ENCODE results near the gene ESM1.
"Not testable (repeated sequence)": the region's sequence is repeated elsewhere in the genome, so short reads cannot be mapped to it uniquely, and the experiment has no call there.

Gene ESM1

DNA sequence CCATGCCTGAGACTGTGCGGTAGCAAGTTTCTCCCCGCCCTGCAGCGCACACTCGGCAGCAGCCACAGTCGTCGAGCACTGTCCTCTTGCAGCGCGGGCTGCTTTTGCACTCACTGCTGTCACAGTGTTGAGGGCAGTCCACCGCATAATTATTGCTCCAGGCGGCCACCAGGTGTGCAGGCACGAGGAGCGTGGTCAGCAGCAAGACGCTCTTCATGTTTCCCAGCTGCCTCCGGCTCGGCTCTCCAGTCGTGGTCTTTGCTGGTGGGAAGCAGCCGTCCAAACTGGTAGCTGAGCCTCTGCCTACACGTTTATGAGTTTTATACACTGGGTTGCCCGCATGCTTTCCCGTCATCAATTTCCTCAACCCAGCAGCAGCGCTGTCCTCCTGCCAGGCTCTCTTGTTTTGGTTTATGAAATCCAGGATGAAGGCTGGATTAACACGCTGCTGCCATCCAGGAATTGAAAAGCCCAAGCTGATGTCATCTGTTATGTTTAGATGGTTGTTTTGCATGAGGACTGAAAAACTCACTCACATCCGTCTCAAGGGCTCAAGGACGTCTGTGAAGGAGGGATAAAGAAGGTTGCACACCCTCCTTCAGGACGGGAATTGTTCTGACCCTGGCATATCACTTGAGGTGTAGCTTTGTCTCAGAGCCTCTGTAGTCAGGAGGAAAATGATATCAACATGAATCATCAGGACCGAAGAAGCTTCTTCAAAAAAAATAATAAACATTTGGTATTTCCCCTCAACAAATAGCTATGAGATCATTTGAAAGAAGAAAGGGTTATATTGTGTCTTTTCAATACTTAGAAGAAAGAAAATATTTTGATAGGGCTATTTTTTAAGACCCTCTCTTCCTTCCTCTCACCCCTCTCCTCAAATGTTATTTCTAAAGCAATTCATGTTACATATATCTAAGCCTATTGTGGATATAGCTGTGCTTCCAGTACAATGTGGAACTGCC, at the start of gene ESM1:
Gene ESM1, minus strand, starts transcription at position 293 of the 968 bp plus-strand sequence. Its CDS starts 76 bp downstream, at position 217.
- DNase-seq = peak; percentile 85

- DNase-seq = no peak
Observed at GRCh38 chr5:55033568-55033967, 48.2 kb upstream of the ESM1 start.

GRCh38 chr5:55031492-55031891, 46.1 kb upstream of the ESM1 start:
- DNase-seq = no peak

- no peak for DNase-seq
Observed at GRCh38 chr5:55030676-55031369, 45.4 kb upstream of the ESM1 start.

GRCh38 chr5:55030220-55030619, 44.8 kb upstream of the ESM1 start:
- no peak for DNase-seq

DNA sequence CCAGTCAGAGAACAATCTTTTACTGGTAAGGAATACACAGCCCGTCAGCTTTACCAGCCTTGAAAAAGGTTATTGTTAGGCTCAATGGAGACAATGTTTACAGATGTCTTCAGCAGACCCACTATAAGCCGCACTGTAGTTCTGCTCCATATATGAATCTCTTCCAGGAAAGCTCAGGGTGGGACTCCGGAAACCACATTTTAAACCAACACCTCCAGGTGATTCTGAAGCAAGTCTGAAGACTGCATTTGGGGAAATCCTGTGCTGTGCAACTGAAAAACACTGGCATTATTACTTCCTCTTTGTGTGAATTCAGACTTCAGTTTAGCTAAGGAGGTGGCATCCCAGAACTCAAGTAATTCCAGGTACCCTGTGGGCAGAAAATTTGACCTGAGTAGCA, 42.2 kb upstream of the ESM1 start:
- DNase-seq = no peak

DNA sequence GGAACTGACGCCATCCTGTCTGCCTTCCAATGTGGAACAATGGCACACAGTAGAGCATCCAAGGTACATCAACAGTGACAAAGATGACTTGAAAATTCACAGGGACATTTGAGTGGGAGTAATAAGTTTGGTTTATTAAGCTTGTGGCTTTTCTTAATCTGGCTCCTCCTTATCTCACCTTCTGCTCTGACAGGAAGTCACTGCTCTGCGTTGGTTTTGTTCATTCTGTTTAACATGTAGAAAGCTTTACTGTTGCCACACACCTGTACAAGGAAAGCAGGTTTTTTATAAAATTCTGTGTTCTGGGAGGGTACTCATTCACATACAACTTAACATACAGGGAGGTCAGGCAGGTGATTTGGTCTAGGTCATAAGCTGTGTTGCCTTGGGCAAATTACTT, 37.1 kb upstream of the ESM1 start:
- DNase-seq = no peak

DNA sequence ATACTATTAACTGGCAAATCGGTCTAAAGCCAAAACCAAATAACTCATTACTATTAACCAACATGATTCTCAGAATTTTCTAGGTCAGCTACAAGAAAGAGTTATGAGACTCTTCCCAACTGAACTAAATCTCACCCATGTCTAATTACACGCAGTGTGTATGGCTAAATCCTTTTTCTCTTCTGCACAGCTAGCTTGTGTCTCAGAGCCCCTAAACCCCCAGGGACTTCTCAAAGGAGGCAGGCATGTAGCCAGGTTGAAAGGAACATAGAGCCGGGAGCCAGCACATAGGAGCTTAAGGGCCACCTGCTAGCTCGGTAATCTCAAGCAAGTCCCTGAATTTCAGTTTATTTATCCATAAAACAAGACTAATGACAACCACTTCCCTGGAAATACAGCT, 36.4 kb upstream of the ESM1 start:
- DNase-seq = no peak

- no peak for DNase-seq
Observed at GRCh38 chr5:55021410-55021809, 36.0 kb upstream of the ESM1 start.

DNA sequence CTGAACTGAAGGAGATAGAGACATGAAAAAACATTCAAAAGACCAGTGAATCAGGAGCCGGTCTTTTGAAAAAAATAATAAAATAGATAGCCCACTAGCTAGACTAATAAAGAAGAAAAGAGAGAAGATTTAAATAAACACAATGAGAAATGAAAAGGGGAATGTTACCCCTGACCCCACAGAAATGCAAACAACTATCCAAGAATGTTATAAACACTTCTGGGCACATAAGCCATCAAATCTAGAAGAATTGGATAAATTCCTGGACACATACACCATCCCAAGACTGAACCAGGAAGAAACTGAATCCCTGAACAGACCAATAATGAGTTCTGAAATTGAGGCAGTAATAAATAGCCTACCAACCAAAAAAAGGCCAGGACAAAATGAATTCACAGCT, 24.8 kb upstream of the ESM1 start:
- not testable (repeated sequence) for DNase-seq

DNA sequence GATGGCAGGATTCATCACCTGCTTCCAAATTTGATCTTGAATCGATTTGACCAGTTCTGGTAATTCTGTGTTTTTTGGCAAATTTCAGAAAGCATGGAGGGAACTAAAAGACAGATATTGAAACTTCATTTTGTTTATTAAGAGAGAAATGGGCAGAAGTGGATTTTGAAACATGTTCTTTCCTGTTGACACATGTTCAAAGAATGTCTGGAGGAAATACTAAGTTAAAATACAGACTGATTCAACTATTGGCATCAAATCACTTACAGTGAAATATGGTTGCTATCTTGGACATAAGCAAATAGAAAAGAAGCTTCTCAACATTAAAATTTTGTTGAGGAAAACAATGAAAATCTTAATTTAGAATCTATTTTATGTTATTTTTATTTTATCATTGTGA, 19.3 kb upstream of the ESM1 start:
- no peak for DNase-seq

DNA sequence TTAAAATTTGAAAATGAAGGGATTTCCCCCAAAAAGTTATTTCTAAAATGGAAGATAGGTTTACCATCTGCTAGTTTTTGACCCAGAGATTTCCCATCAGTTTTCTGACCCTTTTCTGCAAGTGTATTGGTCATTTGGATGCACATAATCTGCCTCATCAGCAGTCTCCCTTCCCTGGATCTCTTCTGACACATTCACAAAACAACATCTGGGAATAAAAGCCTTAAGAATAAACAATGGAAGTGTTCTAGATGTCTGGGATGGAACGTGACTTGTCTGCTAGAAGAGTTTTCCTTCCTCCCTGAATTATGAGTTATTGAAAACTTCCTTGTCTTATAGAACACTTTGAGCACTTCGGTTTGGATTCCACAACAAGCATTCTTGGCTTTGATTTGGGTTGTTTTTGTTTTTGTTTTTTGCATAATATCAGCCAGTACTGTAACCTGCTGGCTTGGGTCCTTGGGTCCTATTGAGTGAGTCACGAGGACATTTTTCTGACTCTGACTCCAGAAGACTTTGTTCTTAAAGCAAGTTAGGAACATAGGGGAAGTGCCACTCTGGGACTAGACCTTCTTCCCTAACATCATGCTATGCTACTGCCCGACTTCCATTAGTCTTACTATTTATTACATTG, 18.2 kb upstream of the ESM1 start:
- no peak for DNase-seq

DNA sequence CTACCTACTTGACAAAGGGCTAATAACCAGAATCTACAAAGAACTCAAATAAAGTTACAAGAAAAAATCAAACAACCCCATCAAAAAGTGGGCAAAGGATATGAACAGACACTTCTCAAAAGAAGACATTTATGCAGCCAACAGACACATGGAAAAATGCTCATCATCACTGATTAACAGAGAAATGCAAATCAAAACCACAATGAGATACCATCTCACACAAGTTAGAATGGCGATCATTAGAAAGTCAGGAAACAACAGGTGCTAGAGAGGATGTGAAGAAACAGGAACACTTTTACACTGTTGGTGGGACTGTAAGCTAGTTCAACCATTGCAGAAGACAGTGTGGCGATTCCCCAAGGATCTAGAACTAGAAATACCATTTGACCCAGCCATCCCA, 16.8 kb upstream of the ESM1 start:
- DNase-seq = not testable (repeated sequence)

DNA sequence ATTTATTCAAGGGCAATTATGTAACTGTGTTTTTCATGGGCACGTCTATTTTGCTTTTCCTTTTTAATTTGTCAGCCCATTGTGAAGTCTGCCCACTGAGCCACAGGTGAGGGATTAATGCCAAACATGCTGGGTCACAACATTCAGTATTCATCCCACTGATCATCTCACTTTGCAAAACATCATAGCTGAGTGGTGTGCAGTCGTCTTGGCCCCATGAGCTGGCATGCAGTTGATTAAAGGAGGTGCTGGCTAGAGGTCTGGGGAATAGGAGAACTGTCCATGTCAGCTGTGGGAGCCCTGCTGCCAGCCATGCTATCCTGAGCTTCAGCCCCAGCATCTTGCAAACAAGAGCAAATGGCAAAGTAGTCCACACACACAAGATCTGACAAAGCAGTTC, 11.7 kb upstream of the ESM1 start:
- no peak for DNase-seq

- no peak for DNase-seq
Observed at GRCh38 chr5:54996466-54996865, 11.1 kb upstream of the ESM1 start.

- DNase-seq = no peak
Observed at GRCh38 chr5:54995168-54995567, 9.8 kb upstream of the ESM1 start.

GRCh38 chr5:54994628-54995027, 9.2 kb upstream of the ESM1 start:
- DNase-seq = no peak

GRCh38 chr5:54993318-54993717, 7.9 kb upstream of the ESM1 start:
- DNase-seq = no peak

DNA sequence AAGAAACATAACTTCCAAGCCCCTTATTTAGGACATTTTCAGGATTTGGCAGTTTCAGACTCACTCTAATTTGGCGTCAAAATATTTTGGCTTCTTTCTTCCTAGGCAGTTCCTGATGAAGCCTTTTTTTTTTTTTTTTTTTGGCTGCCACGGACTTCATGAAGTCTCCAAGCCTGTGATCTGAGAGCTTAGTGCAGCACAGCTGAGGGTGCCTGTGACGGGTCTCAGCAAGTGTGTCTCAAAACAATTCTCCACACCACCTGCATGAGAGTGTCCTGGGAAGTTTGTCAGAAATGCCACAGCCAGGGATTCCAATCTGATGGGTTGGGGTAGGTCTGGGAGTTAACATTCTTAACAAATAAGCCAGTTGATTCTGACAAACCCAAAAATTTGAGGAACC, 6.0 kb upstream of the ESM1 start:
- no peak for DNase-seq

DNA sequence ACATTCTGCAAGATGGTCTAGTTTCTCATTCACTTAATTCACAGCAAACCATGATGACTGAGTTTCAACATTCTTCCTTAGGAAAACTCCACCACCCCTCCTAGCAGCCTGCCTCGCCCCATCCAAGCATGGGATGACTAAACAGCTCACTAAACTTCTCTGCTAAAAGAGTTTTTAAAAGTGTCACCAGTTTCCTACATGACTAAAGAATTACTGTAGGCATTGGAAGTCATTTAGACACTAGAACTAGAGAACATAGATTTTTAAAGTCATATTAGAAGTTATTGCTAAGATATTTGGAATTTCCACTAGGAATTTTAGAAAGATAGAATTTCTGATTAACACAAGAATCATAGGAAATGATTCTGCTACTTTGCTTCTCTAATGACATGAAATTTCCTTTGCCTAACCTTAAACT, 5.5 kb upstream of the ESM1 start:
- no peak for DNase-seq

GRCh38 chr5:54988817-54989216, 3.4 kb upstream of the ESM1 start:
- no peak for DNase-seq

GRCh38 chr5:54988218-54988617, 2.8 kb upstream of the ESM1 start:
- DNase-seq = no peak

- DNase-seq = no peak
Observed at GRCh38 chr5:54986269-54986654, 869 bp upstream of the ESM1 start.

DNA sequence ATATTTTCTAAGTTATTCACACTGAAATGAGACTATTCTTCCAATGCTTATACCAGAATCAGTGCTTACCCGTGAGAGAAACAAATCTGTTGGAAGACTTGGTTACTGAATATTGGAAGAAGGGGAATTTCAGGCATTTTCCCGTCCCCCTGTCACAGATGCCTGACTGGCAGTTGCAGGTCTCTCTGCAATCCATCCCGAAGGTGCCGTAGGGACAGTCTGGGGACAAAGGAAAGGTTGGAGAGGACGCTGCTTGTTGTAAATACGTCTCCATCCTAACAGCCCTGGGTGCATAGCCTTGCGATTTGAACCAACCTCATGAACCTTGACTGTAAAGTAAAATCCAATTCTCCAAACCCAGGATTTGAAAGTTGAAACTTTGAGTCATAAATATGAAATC, 3.5 kb downstream of the ESM1 start:
- no peak for DNase-seq
